GM13977 (cell line): ENCODE measurements around the gene METTL27.
"Not testable (repeated sequence)": the region's sequence is repeated elsewhere in the genome, so short reads cannot be mapped to it uniquely, and the experiment has no call there.

Experiments used
- DNase-seq: peaks from one replicate; pipeline ENCODE4 v3.0.0; 2012; ENCODE audit warnings: low spot score
- in situ Hi-C: fragments of 300-500 bp; cut with MboI; formaldehyde crosslinking; loops from one replicate; pipeline ENCODE4 v1.12.0; 2022; ENCODE audit warnings: low sequenced_read_pairs, low pct_unique_long_range_greater_than_20kb, mixed read lengths, inconsistent platforms; ENCODE audit not compliant: unreplicated experiment
- TF ChIP-seq, protein P1 (sequence below): IDR thresholded peaks from 2 replicates; pipeline ENCODE4 v1.5.1; 2012; ENCODE audit warnings: mild to moderate bottlenecking, control low read depth; ENCODE audit not compliant: insufficient read depth; ENCODE audit errors: extremely low read depth, missing control alignments

The METTL27 gene

DNA sequence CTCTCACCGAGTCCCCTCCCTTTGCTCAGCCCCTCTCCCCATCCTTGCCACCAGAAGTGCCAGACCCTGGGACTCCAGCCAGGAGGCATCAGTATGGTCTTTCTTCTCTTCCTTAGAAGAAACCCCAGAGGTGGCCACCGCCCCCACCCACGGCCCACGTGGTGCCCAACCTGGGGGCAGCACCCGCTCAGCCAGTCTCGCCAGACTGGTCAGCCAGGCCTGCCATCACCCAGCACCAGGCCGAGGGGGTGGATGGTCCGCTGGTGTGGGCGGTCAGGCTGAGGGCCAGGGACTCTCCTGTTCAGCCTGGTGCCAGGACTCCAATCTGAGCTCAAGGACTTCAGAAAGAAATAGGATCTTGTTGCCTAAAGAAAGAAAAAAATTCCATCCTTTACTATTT is 17.3 kb downstream of the METTL27 start:
- in situ Hi-C loops = no loop called here
- DNase-seq = no peak
- TF ChIP-seq, protein P1, sequence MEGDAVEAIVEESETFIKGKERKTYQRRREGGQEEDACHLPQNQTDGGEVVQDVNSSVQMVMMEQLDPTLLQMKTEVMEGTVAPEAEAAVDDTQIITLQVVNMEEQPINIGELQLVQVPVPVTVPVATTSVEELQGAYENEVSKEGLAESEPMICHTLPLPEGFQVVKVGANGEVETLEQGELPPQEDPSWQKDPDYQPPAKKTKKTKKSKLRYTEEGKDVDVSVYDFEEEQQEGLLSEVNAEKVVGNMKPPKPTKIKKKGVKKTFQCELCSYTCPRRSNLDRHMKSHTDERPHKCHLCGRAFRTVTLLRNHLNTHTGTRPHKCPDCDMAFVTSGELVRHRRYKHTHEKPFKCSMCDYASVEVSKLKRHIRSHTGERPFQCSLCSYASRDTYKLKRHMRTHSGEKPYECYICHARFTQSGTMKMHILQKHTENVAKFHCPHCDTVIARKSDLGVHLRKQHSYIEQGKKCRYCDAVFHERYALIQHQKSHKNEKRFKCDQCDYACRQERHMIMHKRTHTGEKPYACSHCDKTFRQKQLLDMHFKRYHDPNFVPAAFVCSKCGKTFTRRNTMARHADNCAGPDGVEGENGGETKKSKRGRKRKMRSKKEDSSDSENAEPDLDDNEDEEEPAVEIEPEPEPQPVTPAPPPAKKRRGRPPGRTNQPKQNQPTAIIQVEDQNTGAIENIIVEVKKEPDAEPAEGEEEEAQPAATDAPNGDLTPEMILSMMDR = no peak

DNA sequence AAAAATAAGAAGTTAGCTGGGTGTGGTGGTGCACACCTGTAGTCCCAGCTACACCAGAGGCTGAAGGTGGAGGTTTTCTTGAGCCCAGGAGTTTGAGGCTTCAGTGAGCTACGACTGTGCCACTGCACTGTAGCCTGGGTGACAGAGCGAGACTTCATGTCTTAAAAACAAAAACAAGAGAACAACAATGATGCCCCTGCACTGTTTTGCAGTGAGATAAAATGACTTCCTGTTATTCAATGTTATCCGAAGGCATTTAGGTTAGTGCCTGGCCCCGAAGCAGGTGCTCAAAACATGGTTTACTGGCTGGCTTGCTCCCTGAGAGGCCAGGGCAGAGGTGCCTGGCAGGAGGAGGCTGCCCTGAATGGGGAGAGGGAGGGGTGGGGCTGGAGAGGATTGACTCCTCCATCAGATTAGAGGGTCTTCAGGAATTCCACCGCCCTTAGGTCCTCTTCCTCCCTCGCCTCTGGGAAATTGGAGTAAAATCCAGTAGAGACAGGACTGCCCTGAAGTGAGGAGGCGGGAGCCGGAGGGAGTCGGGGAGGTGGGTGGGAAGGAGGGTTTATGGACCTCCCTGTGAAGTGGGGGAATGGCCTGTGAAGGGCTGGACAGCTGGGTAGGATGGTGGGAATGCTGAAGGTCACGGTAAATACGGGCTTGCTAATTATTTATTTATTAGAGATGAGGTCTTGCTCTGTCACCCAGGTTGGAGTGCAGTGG is 18.3 kb downstream of the METTL27 start:
- DNase-seq = no peak
- TF ChIP-seq, protein P1 = no peak
- in situ Hi-C loops = no loop called here

DNA sequence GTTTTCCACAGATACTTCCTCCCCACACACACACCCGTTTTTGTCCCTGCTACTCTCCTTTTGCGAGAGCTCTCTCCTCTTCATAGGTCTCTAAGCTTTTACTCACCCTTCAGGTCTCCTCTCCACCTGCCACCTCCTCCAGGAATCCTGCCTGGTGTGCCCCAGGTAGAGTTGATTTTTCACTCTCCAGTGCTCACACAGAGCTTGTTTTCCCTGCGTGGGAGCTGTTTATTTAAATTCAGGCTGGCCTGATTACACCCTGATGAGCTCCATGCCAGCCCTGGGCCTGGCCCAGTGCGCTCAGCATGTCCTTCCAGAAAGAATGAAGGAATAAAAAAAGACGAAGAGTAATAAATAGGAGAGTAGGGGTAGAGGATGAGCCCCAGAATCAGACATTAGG is 19.1 kb downstream of the METTL27 start:
- in situ Hi-C loops = no loop called here
- TF ChIP-seq, protein P1 = no peak
- DNase-seq = no peak

DNA sequence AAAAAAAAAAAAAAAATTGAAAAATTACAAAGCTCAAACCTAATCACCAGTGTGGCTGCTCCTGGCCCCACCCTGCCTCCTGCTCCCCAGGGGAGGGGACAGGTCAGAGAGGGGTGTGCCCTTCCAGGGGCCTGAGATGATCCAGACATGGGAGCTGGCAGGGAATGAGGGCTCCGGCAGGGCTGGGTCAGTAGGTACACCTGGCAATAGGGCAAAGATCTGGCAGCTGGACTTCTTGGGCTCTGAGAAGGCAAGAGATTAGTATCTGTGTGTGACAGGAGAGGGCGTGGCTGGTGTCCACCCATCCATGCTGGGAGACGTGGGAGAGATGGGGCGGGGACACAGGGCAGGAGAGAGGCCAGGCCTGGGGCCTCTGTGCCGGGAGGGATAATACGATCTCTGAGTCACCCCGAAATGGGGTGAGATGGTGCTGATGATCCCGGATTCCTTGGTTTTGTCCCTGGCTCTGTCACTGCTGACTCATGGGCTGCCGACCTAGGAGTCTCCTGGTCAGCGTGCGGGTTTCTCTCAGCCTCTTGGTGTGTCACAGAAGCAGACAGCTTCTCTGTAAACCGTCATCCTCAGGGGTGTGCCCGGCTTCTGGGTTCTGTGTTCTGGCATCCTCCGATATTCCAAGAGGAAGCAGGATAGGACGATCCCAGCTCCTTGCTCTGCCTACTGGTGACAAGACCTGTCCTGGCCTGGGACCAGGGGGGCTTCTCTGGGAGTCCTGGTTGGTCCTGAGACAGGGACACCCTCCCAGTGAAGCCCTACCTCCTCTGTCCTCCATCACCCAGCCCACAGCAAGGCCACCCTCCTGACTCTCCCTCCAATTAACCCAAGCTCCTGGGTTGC is 19.8 kb downstream of the METTL27 start:
- in situ Hi-C loops = no loop called here
- no peak for DNase-seq

DNA sequence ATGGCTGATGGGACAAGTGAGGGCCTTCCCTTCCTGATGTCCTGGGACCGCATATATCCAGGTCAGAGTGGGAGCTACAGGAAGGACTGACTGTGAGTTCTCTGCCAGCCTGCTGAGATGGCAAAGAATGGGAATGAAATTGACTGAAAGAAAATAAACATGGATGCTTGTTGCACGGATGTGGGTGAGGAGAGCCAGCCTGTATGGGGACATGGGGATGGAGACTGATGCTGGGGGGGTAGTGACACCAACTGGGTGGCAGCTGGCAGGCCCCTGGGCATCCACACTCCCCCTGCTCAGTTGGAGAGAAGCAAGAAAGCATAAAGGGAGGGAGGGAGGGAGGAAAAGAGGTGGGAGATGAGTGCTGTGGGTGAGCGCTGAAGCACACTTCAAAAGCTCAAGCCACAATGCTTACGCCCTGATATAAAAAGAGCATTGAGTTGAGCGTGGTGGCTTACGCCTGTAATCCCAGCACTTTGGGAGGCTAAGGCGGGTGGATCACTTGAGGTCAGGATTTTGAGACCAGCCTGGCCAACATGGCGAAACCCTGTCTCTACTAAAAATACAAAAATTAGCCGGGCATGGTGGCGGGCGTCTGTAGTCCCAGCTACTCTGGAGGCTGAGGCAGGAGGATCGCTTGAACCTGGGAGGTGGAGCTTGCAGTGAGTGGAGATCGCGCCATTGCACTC is 20.6 kb downstream of the METTL27 start:
- in situ Hi-C loops, DNase-seq: not testable (repeated sequence)

More for the DNA sequence above, 19.8 kb downstream of the METTL27 start:
- TF ChIP-seq, protein P1 = no peak

DNA sequence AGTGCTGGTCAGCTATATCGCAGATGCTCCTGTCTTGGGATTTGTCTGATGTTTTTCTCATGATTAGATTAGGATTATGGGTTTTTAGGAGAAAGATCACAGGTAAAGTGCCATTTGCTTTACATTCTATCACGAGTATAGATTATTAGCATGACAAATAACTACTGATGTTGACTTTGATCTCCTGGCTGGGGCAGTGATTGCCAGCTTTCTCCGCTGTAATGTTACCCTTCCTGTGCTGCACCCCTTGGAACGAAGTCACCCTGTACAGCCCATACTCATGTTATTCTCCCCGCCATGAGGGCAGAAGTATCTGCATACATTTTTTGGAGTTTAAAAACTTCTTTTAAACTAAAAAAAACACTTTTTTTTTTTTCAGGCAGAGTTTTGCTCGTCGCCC is 22.3 kb downstream of the METTL27 start:
- no peak for DNase-seq
- in situ Hi-C loops = no loop called here
- TF ChIP-seq, protein P1 = no peak

DNA sequence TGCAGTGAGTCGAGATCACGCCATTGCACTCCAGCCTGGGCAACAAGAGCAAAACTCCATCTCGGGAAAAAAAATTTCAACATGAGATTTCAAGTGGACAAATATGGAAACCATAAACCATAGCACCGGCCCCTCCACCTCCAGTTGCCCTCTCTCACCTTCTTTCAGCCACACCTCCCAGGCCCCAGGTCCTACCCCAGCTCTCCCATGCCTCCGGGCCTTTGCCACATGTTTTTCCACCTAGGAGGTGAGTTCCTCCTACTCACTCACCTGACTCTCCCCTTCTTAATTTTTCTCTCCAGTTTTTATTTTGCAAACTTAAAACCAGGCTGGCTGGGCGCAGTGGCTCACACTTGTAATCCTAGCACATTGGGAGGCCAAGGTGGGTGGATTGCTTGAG is 25.2 kb downstream of the METTL27 start:
- TF ChIP-seq, protein P1 = no peak
- in situ Hi-C loops = no loop called here
- DNase-seq = no peak
